ENCODE results near the gene HASPIN.

Gene HASPIN

GRCh38 chr17:3739422-3740124 is 15.9 kb downstream of the HASPIN start:
- no peak for DNase-seq

GRCh38 chr17:3740611-3741073 is 16.9 kb downstream of the HASPIN start:
- no peak for DNase-seq

- no peak for DNase-seq
Measured at GRCh38 chr17:3744014-3744413, 20.3 kb downstream of the HASPIN start.

GRCh38 chr17:3745071-3745470 is 21.4 kb downstream of the HASPIN start:
- DNase-seq, result no peak

GRCh38 chr17:3747805-3748204 is 24.1 kb downstream of the HASPIN start:
- DNase-seq, result no peak

- no peak for DNase-seq
Measured at GRCh38 chr17:3748576-3748975, 24.9 kb downstream of the HASPIN start.

GRCh38 chr17:3750296-3750695 is 26.6 kb downstream of the HASPIN start:
- DNase-seq, result no peak

GRCh38 chr17:3750926-3751325 is 27.2 kb downstream of the HASPIN start:
- no peak for DNase-seq

- no peak for DNase-seq
Measured at GRCh38 chr17:3751836-3752235, 28.1 kb downstream of the HASPIN start.

GRCh38 chr17:3753624-3754023 is 29.9 kb downstream of the HASPIN start:
- DNase-seq, result no peak

GRCh38 chr17:3754066-3754457 is 30.4 kb downstream of the HASPIN start:
- no peak for DNase-seq

- DNase-seq, result no peak
Measured at GRCh38 chr17:3754458-3755334, 31.0 kb downstream of the HASPIN start.

GRCh38 chr17:3755335-3756030 is 31.8 kb downstream of the HASPIN start:
- no peak for DNase-seq

- no peak for DNase-seq
Measured at GRCh38 chr17:3759597-3760216, 36.0 kb downstream of the HASPIN start.

GRCh38 chr17:3761036-3761917 is 37.6 kb downstream of the HASPIN start:
- DNase-seq, result no peak

- DNase-seq, result no peak
Measured at GRCh38 chr17:3761918-3762380, 38.2 kb downstream of the HASPIN start.

GRCh38 chr17:3762922-3763776 is 39.4 kb downstream of the HASPIN start:
- no peak for DNase-seq

GRCh38 chr17:3763777-3764170 is 40.1 kb downstream of the HASPIN start:
- no peak for DNase-seq

- DNase-seq, result no peak
Measured at GRCh38 chr17:3765981-3766380, 42.3 kb downstream of the HASPIN start.

- DNase-seq, result no peak
Measured at GRCh38 chr17:3766779-3767178, 43.1 kb downstream of the HASPIN start.

GRCh38 chr17:3768341-3768740 is 44.6 kb downstream of the HASPIN start:
- no peak for DNase-seq

All from GOT3 (cell line).